Nephron (organoid): ENCODE measurements around the gene ANKRD10.

Source experiments
- H3K27ac Mint-ChIP-seq, 3 experiments: 2 replicates each; pipeline ENCODE4 v1.8.0; 2020; ENCODE audit warnings: mixed read lengths in 3 of 3, mild to moderate bottlenecking in 2 of 3, moderate library complexity in 1 of 3
- H3K27me3 Mint-ChIP-seq: 2 replicates; pipeline ENCODE4 v1.8.0; 2021; ENCODE audit warnings: low read depth, mild to moderate bottlenecking, moderate library complexity, mixed read lengths
- H3K36me3 Mint-ChIP-seq: 2 replicates; pipeline ENCODE4 v1.8.0; 2020; ENCODE audit warnings: low read depth, mixed read lengths
- H3K4me1 Mint-ChIP-seq: 2 replicates; pipeline ENCODE4 v1.8.0; 2020; ENCODE audit warnings: mixed read lengths
- H3K4me3 Mint-ChIP-seq, 3 experiments: 2 replicates each; pipeline ENCODE4 v1.8.0; 2020; ENCODE audit warnings: mild to moderate bottlenecking in 3 of 3, mixed read lengths in 3 of 3, moderate library complexity in 2 of 3
- H3K9me3 Mint-ChIP-seq: 2 replicates; pipeline ENCODE4 v1.8.0; 2020; ENCODE audit warnings: mixed read lengths
- CTCF ChIP-seq, 3 experiments: fragments of 200-600 bp; sonication (generic); IDR thresholded peaks; one replicate each; pipeline ENCODE4 v1.5.0; 2021; ENCODE audit warnings: antibody characterized with exemption in 3 of 3; ENCODE audit not compliant: unreplicated experiment in 3 of 3

The ANKRD10 gene

GRCh38 chr13:110944968-110945927, 30.4 kb upstream of the ANKRD10 start:
- no peaks in the 10 kb centered on the region for H3K9me3 Mint-ChIP-seq
- H3K36me3 Mint-ChIP-seq, result no peaks in the 10 kb centered on the region
- H3K4me1 Mint-ChIP-seq, result peaks cover 18% of the 10 kb centered on the region
- peaks cover 13% of the 10 kb centered on the region for H3K27me3 Mint-ChIP-seq
- H3K4me3 Mint-ChIP-seq, result no peak overlapping the region
- no peak for TF ChIP-seq CTCF (IDR thresholded peaks at IDR 0.05; ENCODE audit: unreplicated experiment in 3 of 3)
- H3K27ac Mint-ChIP-seq, result peak overlapping the region in 1 of 3 experiments; percentile 32

- no peaks in the 10 kb centered on the region for H3K36me3 Mint-ChIP-seq
- no peaks in the 10 kb centered on the region for H3K9me3 Mint-ChIP-seq
- H3K4me3 Mint-ChIP-seq, result no peak overlapping the region
- H3K27me3 Mint-ChIP-seq, result peaks cover 13% of the 10 kb centered on the region
- H3K27ac Mint-ChIP-seq, result peak overlapping the region in 1 of 3 experiments; percentile 32
- peaks cover 19% of the 10 kb centered on the region for H3K4me1 Mint-ChIP-seq
- TF ChIP-seq CTCF (IDR thresholded peaks at IDR 0.05; ENCODE audit: unreplicated experiment in 3 of 3), result peak; percentile 23 to 40 (median 27)
These were observed 29.5 kb upstream of the ANKRD10 start for GRCh38 chr13:110944121-110944967.

GRCh38 chr13:110942248-110942981, 27.5 kb upstream of the ANKRD10 start:
- Mint-ChIP-seq H3K4me1 (peaks cover 19% of the 10 kb centered on the region), H3K9me3 (no peaks in the 10 kb centered on the region), H3K36me3 (no peaks in the 10 kb centered on the region), H3K4me3 (no peak overlapping the region), H3K27me3 (peaks cover 13% of the 10 kb centered on the region), H3K27ac (no peak overlapping the region)
- no peak for TF ChIP-seq CTCF (IDR thresholded peaks at IDR 0.05; ENCODE audit: unreplicated experiment in 3 of 3)

- H3K4me3 Mint-ChIP-seq, result no peak overlapping the region
- H3K4me1 Mint-ChIP-seq, result peaks cover 6% of the 10 kb centered on the region
- no peak for TF ChIP-seq CTCF (IDR thresholded peaks at IDR 0.05; ENCODE audit: unreplicated experiment in 3 of 3)
- peaks cover 24% of the 10 kb centered on the region for H3K9me3 Mint-ChIP-seq
- peaks cover 13% of the 10 kb centered on the region for H3K27me3 Mint-ChIP-seq
- no peaks in the 10 kb centered on the region for H3K36me3 Mint-ChIP-seq
- no peak overlapping the region for H3K27ac Mint-ChIP-seq
These were observed 24.0 kb upstream of the ANKRD10 start for GRCh38 chr13:110938662-110939421.
